HUES48 (cell line): Measurements from ENCODE around the gene CLDN20.
"Not testable (repeated sequence)": the region's sequence is repeated elsewhere in the genome, so short reads cannot be mapped to it uniquely, and the experiment has no call there.

Experiments
- H3K27ac ChIP-seq: one replicate; pipeline ENCODE4 v1.7.0; 2013; ENCODE audit warnings: low read depth, low read length, inconsistent platforms
- H3K27me3 ChIP-seq: 2 replicates; pipeline ENCODE4 v1.6.1; 2013; ENCODE audit warnings: mild to moderate bottlenecking, low read length; ENCODE audit not compliant: control insufficient read depth, insufficient read depth
- H3K36me3 ChIP-seq: 2 replicates; pipeline ENCODE4 v1.6.1; 2013; ENCODE audit warnings: low read length; ENCODE audit not compliant: control insufficient read depth, insufficient read depth
- H3K4me1 ChIP-seq: 2 replicates; pipeline ENCODE4 v1.6.1; 2013; ENCODE audit warnings: mild to moderate bottlenecking, low read length; ENCODE audit not compliant: control insufficient read depth, insufficient read depth
- H3K4me3 ChIP-seq: 2 replicates; pipeline ENCODE4 v1.5.1; 2013; ENCODE audit warnings: mild to moderate bottlenecking, low read depth, low read length
- H3K9ac ChIP-seq: 2 replicates; pipeline ENCODE4 v1.6.1; 2013; ENCODE audit warnings: mild to moderate bottlenecking, low read depth, low read length, moderate library complexity
- H3K9me3 ChIP-seq: 2 replicates; pipeline ENCODE4 v1.6.1; 2013; ENCODE audit warnings: low read length; ENCODE audit not compliant: control insufficient read depth, insufficient read depth

CLDN20 gene

DNA sequence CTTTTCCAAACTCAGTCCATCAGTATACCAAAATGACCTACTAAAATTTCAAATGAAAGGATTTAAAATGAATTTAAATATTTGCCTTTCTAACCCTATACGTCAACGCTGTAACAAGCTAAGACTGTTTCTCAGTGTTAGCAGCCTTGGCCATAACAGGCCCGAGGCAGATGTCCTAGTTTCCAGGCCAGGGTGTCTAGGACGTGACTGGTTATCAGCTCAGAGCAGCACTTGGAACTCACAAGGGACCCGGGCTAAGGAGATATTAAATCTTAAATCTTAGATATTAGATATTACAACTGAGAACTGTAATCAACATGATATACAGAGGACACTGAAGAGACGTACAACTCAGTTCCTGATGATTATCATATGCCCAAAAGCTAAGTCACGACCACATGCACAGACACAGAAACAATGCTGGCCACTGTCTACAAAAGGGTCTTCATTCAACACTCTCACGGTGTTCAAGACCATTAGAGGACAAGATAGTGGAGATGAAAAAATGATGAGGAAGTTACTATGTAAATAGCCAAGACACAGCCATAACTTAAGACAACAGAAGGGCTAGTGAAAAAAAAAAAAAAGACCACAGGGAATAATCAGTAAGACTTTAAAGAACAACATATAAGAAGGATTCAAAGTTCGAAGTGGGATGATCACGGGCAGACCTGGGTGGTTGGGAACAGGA lies at the start of gene CLDN20:
TSS of gene CLDN20 (plus strand) at position 641 of the 691 bp plus-strand sequence. CDS start 11,707 bp downstream, outside the sequence.
- no peak within 1 kb of the TSS for H3K9ac ChIP-seq
- H3K4me1 ChIP-seq: peaks cover 41% of the 10 kb centered on the region
- no peaks in the 10 kb centered on the region for H3K27me3 ChIP-seq
- peaks cover 32% of the 10 kb centered on the region for H3K36me3 ChIP-seq
- H3K27ac ChIP-seq: peak within 1 kb of the TSS; percentile 79
- no peak within 1 kb of the TSS for H3K4me3 ChIP-seq
- H3K9me3 ChIP-seq: no peaks in the 10 kb centered on the region

- H3K4me3 ChIP-seq: no peak overlapping the region
- H3K9me3 ChIP-seq: peaks cover 5% of the 10 kb centered on the region; the same call in 1 of the 2 replicates
- no peak overlapping the region for H3K9ac ChIP-seq
- peaks cover 8% of the 10 kb centered on the region; the same call in 1 of the 2 replicates for H3K4me1 ChIP-seq
- peaks cover 16% of the 10 kb centered on the region for H3K36me3 ChIP-seq
- H3K27ac ChIP-seq: no peak overlapping the region
- no peaks in the 10 kb centered on the region for H3K27me3 ChIP-seq
These were observed 47.9 kb upstream of the CLDN20 start for GRCh38 chr6:155215906-155216305.

DNA sequence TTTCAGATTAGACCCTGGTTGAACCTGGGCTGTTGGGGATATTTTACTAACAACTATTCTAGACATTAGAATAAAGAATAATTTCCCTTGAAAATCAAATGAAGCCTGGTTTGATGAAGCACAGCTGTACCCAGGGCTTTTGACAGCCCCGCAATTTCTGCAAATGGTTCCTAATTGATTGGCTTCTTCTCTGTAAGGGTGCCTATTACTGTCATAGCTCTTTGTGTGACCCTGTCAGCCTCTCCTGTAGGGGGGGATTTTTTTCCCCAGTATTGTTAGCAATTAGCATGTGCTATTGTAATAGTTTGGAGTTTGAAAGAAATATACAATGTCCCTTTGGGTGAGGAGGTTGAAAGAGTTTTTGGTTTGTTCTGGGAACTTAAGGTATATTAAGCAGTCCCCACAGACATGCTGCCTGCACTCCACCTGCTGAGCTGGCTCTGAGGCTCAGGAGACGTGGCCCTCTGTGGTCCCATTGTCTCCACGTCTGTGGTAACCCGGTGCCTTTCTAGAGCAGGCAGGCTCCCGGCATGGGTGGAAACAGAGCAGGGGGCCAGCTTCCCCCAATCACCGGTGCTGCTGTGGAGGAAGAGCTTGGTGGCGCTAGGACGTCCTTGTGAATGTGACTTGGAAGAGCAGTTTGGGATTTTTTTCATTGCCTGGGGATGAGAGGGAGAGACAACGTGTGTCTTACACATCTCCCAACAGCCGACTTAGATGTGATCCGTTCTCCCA lies 47.3 kb upstream of the CLDN20 start:
- Histone ChIP-seq H3K9ac (no peak overlapping the region), H3K9me3 (peaks cover 5% of the 10 kb centered on the region; the same call in 1 of the 2 replicates), H3K4me3 (no peak overlapping the region), H3K27me3 (no peaks in the 10 kb centered on the region), H3K4me1 (peaks cover 8% of the 10 kb centered on the region; the same call in 1 of the 2 replicates), H3K27ac (no peak overlapping the region), H3K36me3 (peaks cover 11% of the 10 kb centered on the region)

- not testable (repeated sequence) for H3K4me3 ChIP-seq, H3K27ac ChIP-seq, H3K36me3 ChIP-seq, H3K9ac ChIP-seq, H3K27me3 ChIP-seq, H3K9me3 ChIP-seq
- peaks cover 13% of the 10 kb centered on the region for H3K4me1 ChIP-seq
These were observed 45.1 kb upstream of the CLDN20 start for GRCh38 chr6:155218711-155219110.

GRCh38 chr6:155219299-155219698 lies 44.5 kb upstream of the CLDN20 start:
- no peak overlapping the region for H3K9ac ChIP-seq
- H3K9me3 ChIP-seq: no peaks in the 10 kb centered on the region
- no peaks in the 10 kb centered on the region for H3K27me3 ChIP-seq
- H3K4me3 ChIP-seq: no peak overlapping the region
- no peaks in the 10 kb centered on the region for H3K36me3 ChIP-seq
- peaks cover 19% of the 10 kb centered on the region for H3K4me1 ChIP-seq
- no peak overlapping the region for H3K27ac ChIP-seq

GRCh38 chr6:155219858-155220301 lies 43.9 kb upstream of the CLDN20 start:
- Histone ChIP-seq H3K4me3 (no peak overlapping the region), H3K27me3 (no peaks in the 10 kb centered on the region), H3K9ac (no peak overlapping the region), H3K4me1 (peaks cover 22% of the 10 kb centered on the region), H3K27ac (no peak overlapping the region), H3K36me3 (no peaks in the 10 kb centered on the region), H3K9me3 (no peaks in the 10 kb centered on the region)

DNA sequence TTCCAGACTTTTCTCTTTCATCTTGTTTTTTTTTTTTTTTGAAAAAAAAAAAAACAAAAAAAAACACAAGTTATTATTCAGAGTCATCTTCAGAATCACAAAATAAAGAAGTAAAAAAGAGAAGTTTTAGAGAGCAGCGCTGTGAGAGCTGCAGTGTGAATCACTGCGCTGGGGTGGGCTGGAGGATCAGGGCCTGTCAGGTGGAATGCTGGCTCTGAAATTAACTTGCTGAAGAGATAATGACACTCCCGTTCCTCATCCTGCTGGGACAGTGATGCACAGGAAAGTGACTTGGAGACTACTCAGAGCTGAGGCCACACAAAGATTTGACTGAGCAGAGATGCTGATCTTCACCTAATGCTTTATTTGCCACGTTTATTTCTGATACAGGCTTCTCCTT lies 42.7 kb upstream of the CLDN20 start:
- Histone ChIP-seq H3K9me3 (no peaks in the 10 kb centered on the region), H3K27ac (no peak overlapping the region), H3K4me1 (peaks cover 19% of the 10 kb centered on the region), H3K9ac (no peak overlapping the region), H3K36me3 (no peaks in the 10 kb centered on the region), H3K4me3 (no peak overlapping the region), H3K27me3 (no peaks in the 10 kb centered on the region)

DNA sequence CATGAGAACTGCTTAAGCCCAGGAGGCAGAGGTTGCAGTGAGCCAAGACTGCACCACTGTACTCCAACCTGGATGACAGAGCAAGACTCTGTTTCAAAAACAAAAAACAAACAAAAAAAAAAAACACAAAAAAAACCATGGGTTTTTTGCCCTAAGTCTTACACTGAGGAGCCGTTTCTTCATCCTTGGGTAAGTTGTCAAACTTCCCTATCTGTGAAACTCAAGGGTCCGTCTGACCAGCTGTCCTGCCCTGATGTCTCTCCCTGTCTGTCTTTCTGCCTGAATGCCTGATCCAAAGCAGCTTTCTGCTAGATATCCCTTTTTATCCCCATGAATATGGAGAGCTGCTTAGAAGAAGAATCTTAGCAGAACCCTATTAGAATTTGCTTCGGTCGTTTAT lies 41.3 kb upstream of the CLDN20 start:
- Histone ChIP-seq H3K27ac (no peak overlapping the region), H3K9ac (no peak overlapping the region), H3K27me3 (no peaks in the 10 kb centered on the region), H3K4me1 (peaks cover 24% of the 10 kb centered on the region), H3K36me3 (no peaks in the 10 kb centered on the region), H3K9me3 (no peaks in the 10 kb centered on the region), H3K4me3 (no peak overlapping the region)

- H3K27me3 ChIP-seq: no peaks in the 10 kb centered on the region
- H3K4me1 ChIP-seq: peaks cover 24% of the 10 kb centered on the region
- no peaks in the 10 kb centered on the region for H3K36me3 ChIP-seq
- H3K4me3 ChIP-seq: no peak overlapping the region
- H3K9me3 ChIP-seq: no peaks in the 10 kb centered on the region
- H3K27ac ChIP-seq: peak overlapping the region; percentile 32
- no peak overlapping the region for H3K9ac ChIP-seq
These were observed 40.0 kb upstream of the CLDN20 start for GRCh38 chr6:155223646-155224451.

DNA sequence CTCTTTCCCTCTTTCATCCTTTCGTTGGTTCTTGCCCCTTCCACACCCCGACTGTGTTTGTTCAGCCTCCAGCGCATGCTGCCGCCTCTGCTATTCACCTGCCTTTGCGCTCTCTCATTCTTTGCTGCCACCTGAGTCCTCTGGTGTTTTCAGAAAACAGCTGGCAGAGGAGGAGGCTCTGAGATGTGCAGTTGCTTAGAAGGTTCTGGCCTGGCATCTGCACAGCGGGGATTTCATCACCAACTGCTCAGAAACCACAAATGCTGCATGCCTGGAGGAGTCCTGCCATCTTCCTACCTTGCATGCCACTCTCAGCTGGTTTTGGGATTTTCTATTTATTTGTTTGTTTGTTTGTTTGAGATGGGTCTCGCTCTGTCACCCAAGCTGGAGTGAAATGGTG lies 39.2 kb upstream of the CLDN20 start:
- Histone ChIP-seq H3K9ac (no peak overlapping the region), H3K36me3 (no peaks in the 10 kb centered on the region), H3K4me3 (no peak overlapping the region), H3K27me3 (no peaks in the 10 kb centered on the region), H3K27ac (peak overlapping the region; percentile 32), H3K4me1 (peaks cover 24% of the 10 kb centered on the region), H3K9me3 (no peaks in the 10 kb centered on the region)
